Ovary (tissue), 9 donors: ENCODE results near the gene ARAP3. TPM values are rescaled to one million over a fixed set of nuclear protein-coding genes. Genes with fewer than 3 reads are reported as not detected.
"Not testable (repeated sequence)": the region's sequence is repeated elsewhere in the genome, so short reads cannot be mapped to it uniquely, and the experiment has no call there.

Experiments used
- DNase-seq, 5 donors: peaks; one replicate each; pipeline ENCODE4 v3.0.0-alpha.2; 2019 to 2020
- H3K27ac ChIP-seq, 2 donors: fragments of 200-600 bp; one replicate each; pipeline versions ENCODE4 v1.5.1 to v1.8.0; 2019 to 2022
- H3K27me3 ChIP-seq: fragments of 200-600 bp; one replicate; pipeline ENCODE4 v1.8.0; 2022
- H3K36me3 ChIP-seq: fragments of 200-600 bp; sonication (generic); one replicate; pipeline ENCODE4 v1.5.1; 2019
- H3K4me1 ChIP-seq: one replicate; pipeline ENCODE4 v1.8.1; 2013; ENCODE audit warnings: mild to moderate bottlenecking, moderate library complexity; ENCODE audit not compliant: insufficient read depth
- H3K4me3 ChIP-seq: fragments of 200-600 bp; sonication (generic); one replicate; pipeline ENCODE4 v1.5.1; 2017
- H3K9me3 ChIP-seq, 2 donors: fragments of 200-600 bp in 1 of 2; sonication (generic) in 1 of 2; one replicate each; pipeline versions ENCODE4 v1.5.1 to v1.8.1; 2013 to 2019; ENCODE audit warnings: mild to moderate bottlenecking in 1 of 2, moderate library complexity in 1 of 2
- CTCF ChIP-seq, 3 donors: fragments of 450-650 bp in 2 of 3; fragments of 200-600 bp in 1 of 3; IDR thresholded peaks; one replicate each; pipeline versions ENCODE4 v1.5.1 to v1.8.0; 2016 to 2022; ENCODE audit warnings: antibody characterized with exemption in 3 of 3, mild to moderate bottlenecking in 1 of 3
- EP300 ChIP-seq: sonication (generic); formaldehyde crosslinking; IDR thresholded peaks from one replicate; pipeline ENCODE4 v1.6.1; 2017; ENCODE audit warnings: antibody characterized with exemption
- POLR2A ChIP-seq: fragments of 450-650 bp; IDR thresholded peaks from one replicate; pipeline ENCODE4 v1.6.1; 2017; ENCODE audit warnings: antibody characterized with exemption, mild to moderate bottlenecking, moderate library complexity
- WGBS, 3 donors: extraction: QIAGEN DNeasy Blood & Tissue Kit in 1 of 3; methylation state at CpG; one replicate each; pipeline versions ENCODE4 v1.1.5 to v1.1.7; 2013 to 2017; 5-methylcytosine and 5-hydroxymethylcytosine counted together
- intact Hi-C, 4 donors: fragments of 100-400 bp; cut with DNase I; formaldehyde crosslinking; loops; one replicate each; pipeline versions ENCODE4 v1.11.0 to v1.15.1; 2022 to 2023
- polyA plus RNA-seq, 2 donors: library from polyadenylated mRNA; stranded (reverse); fragments of 200-250 nt in 1 of 2; fragments of 350-450 nt in 1 of 2; fragmentation: Illumina TruSeq in 1 of 2; extraction: RNeasy Lipid Tissue Mini Kit (QIAGEN cat#74804) in 1 of 2; gene quantifications; one replicate each; pipeline ENCODE4 v1.2.3, GENCODE V29; 2013 to 2014
- total RNA-seq, 7 donors: library from RNA; depleted of rRNA in 2 of 7; stranded (reverse); fragments of >200 nt in 2 of 7; fragmentation: NEBNext Ultra II Directional in 3 of 7; extraction: Animal tissue kit (Norgen Biotek cat#: 25700) in 3 of 7; gene quantifications; one replicate each; pipeline versions ENCODE4 v1.1.0 to v1.2.4, GENCODE V29; 2016 to 2023
- donor health status: DM: no; HTN: no; CAD: no; lungs with moderate emphysema.
- donor health status: DM: no; HTN: no; CAD: no.
- donor health status: Bipolar disorder and iron deficiency.
- donor health status: DM: yes; HTN: yes; CAD: no.
- donor health status: DM: no; HTN: no; CAD: no.
- donor health status: DM: yes; HTN: yes; CAD: no.

ARAP3 gene
- total and polyA plus RNA-seq, 9 donors, result 3.5 to 11.2 (median 8.0) TPM

GRCh38 chr5:141617128-141617527 is 64.9 kb downstream of the ARAP3 start:
- no peaks in the 10 kb centered on the region for H3K36me3 ChIP-seq
- H3K4me3 ChIP-seq, result peak overlapping the region; percentile 91
- 47 to 58% (median 54%) methylated on average over 2 of the region's 2 CpGs for WGBS, 3 donors
- no peak for DNase-seq
- TF ChIP-seq POLR2A (no peak), CTCF (IDR thresholded peaks at IDR 0.05) (no peak), EP300 (no peak)
- H3K27ac ChIP-seq, result no peak overlapping the region
- intact Hi-C loops, result no loop called here
- H3K9me3 ChIP-seq, result no peaks in the 10 kb centered on the region
- H3K27me3 ChIP-seq, result no peaks in the 10 kb centered on the region
- H3K4me1 ChIP-seq, result peaks cover 6% of the 10 kb centered on the region

- Histone ChIP-seq H3K4me1 (peaks cover 6% of the 10 kb centered on the region), H3K36me3 (no peaks in the 10 kb centered on the region), H3K27ac (no peak overlapping the region), H3K4me3 (no peak overlapping the region), H3K9me3 (no peaks in the 10 kb centered on the region), H3K27me3 (no peaks in the 10 kb centered on the region)
- WGBS, 3 donors, result 76 to 82% (median 81%) methylated on average over 9 of the region's 9 CpGs
- TF ChIP-seq POLR2A (no peak), EP300 (no peak), CTCF (IDR thresholded peaks at IDR 0.05) (no peak)
- intact Hi-C loops, result no loop called here
- DNase-seq, result no peak
These were observed 65.9 kb downstream of the ARAP3 start for GRCh38 chr5:141615991-141616720.

- H3K4me1 ChIP-seq, result peaks cover 6% of the 10 kb centered on the region
- H3K9me3 ChIP-seq, result no peaks in the 10 kb centered on the region
- no peak overlapping the region for H3K4me3 ChIP-seq
- no peak overlapping the region for H3K27ac ChIP-seq
- no peaks in the 10 kb centered on the region for H3K36me3 ChIP-seq
- intact Hi-C loops, result no loop called here
- no peaks in the 10 kb centered on the region for H3K27me3 ChIP-seq
- no peak for TF ChIP-seq EP300
- no peak for TF ChIP-seq CTCF (IDR thresholded peaks at IDR 0.05)
- no peak for TF ChIP-seq POLR2A
- no peak for DNase-seq
These were observed 68.7 kb downstream of the ARAP3 start for GRCh38 chr5:141613344-141613743.

DNA sequence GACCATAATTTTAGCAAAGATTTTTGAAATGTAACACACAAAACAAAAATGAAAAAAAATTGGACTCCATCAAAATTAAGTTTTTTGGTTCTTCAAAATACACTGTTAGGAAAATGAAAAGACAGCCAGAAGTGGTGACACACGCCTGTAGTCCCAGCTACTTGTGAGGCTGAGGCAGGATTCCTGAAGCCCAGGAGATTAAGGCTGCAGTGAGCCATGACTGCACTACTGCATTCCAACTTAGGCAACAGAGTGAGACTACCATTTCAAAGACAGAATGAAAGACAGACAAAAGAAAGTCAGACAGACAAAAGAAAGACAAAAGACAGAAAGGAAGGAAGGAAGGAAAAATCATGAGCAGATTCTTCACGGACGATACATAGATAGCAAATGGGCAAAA is 70.7 kb downstream of the ARAP3 start:
- WGBS, 3 donors, result 88 to 96% (median 91%) methylated on average over 3 of the region's 3 CpGs
- H3K27me3 ChIP-seq, result no peaks in the 10 kb centered on the region
- no peak for TF ChIP-seq POLR2A
- no peak for TF ChIP-seq CTCF (IDR thresholded peaks at IDR 0.05)
- TF ChIP-seq EP300, result no peak
- H3K9me3 ChIP-seq, result no peaks in the 10 kb centered on the region
- H3K27ac ChIP-seq, result no peak overlapping the region
- no peak overlapping the region for H3K4me3 ChIP-seq
- no peaks in the 10 kb centered on the region for H3K4me1 ChIP-seq
- DNase-seq, result no peak
- no peaks in the 10 kb centered on the region for H3K36me3 ChIP-seq
- intact Hi-C loops, result no loop called here

- DNase-seq, H3K27me3 ChIP-seq, H3K36me3 ChIP-seq, H3K9me3 ChIP-seq, H3K4me3 ChIP-seq, intact Hi-C loops, H3K27ac ChIP-seq, H3K4me1 ChIP-seq: not testable (repeated sequence)
- WGBS, 3 donors, result 97% methylated on average over 7 of the region's 7 CpGs
These were observed 72.1 kb downstream of the ARAP3 start for GRCh38 chr5:141609921-141610320.
